WTC11 (cell line): ENCODE data around the gene SEZ6L2.

Experiments
- ATF1 ChIP-seq: sonication (generic); formaldehyde crosslinking; IDR thresholded peaks from 2 replicates; pipeline ENCODE4 v1.8.1; 2023; ENCODE audit warnings: mild to moderate bottlenecking, moderate library complexity, missing genetic modification reagents
- ATF6 ChIP-seq: sonication (generic); formaldehyde crosslinking; IDR thresholded peaks from 2 replicates; pipeline ENCODE4 v1.8.1; 2023; ENCODE audit warnings: mild to moderate bottlenecking, missing genetic modification reagents
- CBFB ChIP-seq: sonication (generic); formaldehyde crosslinking; IDR thresholded peaks from 2 replicates; pipeline ENCODE4 v1.8.1; 2022; ENCODE audit warnings: mild to moderate bottlenecking, low read depth, missing genetic modification reagents
- CREB1 ChIP-seq: sonication (generic); formaldehyde crosslinking; IDR thresholded peaks from 2 replicates; pipeline ENCODE4 v1.8.0; 2023; ENCODE audit warnings: mild to moderate bottlenecking, missing genetic modification reagents
- CREM ChIP-seq: sonication (generic); formaldehyde crosslinking; IDR thresholded peaks from 2 replicates; pipeline ENCODE4 v1.8.1; 2022; ENCODE audit warnings: mild to moderate bottlenecking, missing genetic modification reagents, moderate library complexity
- FOXP4 ChIP-seq: sonication (generic); formaldehyde crosslinking; IDR thresholded peaks from 2 replicates; pipeline ENCODE4 v1.8.0; 2022; ENCODE audit warnings: mild to moderate bottlenecking, missing genetic modification reagents
- JUN ChIP-seq: sonication (generic); formaldehyde crosslinking; IDR thresholded peaks from 2 replicates; pipeline ENCODE4 v1.8.0; 2023; ENCODE audit warnings: mild to moderate bottlenecking, missing genetic modification reagents
- SMAD3 ChIP-seq: sonication (generic); formaldehyde crosslinking; IDR thresholded peaks from 2 replicates; pipeline ENCODE4 v1.8.0; 2022; ENCODE audit warnings: missing genetic modification reagents, mild to moderate bottlenecking, borderline replicate concordance
- SMAD4 ChIP-seq: sonication (generic); formaldehyde crosslinking; IDR thresholded peaks from 2 replicates; pipeline ENCODE4 v1.8.0; 2022; ENCODE audit warnings: mild to moderate bottlenecking, missing genetic modification reagents
- SP1 ChIP-seq: sonication (generic); formaldehyde crosslinking; conservative IDR thresholded peaks from 2 replicates; pipeline ENCODE4 v1.8.1; 2022; ENCODE audit warnings: missing genetic modification reagents
- TCF7 ChIP-seq: sonication (generic); formaldehyde crosslinking; IDR thresholded peaks from 2 replicates; pipeline ENCODE4 v1.8.0; 2022; ENCODE audit warnings: mild to moderate bottlenecking, low read depth, missing genetic modification reagents, moderate library complexity
- USF1 ChIP-seq: sonication (generic); formaldehyde crosslinking; IDR thresholded peaks from 2 replicates; pipeline ENCODE4 v1.8.0; 2022; ENCODE audit warnings: mild to moderate bottlenecking, missing genetic modification reagents
- TF ChIP-seq, protein P1 (sequence below): fragments of 200-600 bp; IDR thresholded peaks from 2 replicates; pipeline ENCODE4 v1.8.0; 2022; ENCODE audit warnings: antibody characterized with exemption
- TF ChIP-seq, protein P2 (sequence below): sonication (generic); formaldehyde crosslinking; IDR thresholded peaks from 2 replicates; pipeline ENCODE4 v1.8.1; 2023; ENCODE audit warnings: mild to moderate bottlenecking, moderate library complexity, missing genetic modification reagents

DNA sequence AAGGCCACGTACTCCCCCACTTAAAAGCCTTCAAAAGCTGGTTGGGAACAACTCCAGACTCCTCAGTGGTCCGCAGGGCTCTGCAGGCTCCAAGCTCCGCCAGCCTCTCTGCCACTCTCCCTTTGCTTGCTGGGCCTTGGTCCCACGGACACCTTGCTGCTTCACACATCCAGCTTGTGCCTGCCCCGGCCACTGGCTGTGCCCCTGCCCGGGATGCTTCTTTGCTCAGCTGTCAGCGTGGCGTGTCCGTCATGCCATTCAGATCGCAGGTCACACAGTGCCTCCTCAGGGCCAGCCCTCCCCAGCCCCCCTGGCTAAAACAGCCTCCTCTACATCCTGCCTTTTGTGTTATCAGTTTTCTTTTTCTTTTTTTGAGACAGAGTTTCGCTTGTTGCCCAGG lies 12.7 kb upstream of the SEZ6L2 start:
- TF ChIP-seq, protein P1, sequence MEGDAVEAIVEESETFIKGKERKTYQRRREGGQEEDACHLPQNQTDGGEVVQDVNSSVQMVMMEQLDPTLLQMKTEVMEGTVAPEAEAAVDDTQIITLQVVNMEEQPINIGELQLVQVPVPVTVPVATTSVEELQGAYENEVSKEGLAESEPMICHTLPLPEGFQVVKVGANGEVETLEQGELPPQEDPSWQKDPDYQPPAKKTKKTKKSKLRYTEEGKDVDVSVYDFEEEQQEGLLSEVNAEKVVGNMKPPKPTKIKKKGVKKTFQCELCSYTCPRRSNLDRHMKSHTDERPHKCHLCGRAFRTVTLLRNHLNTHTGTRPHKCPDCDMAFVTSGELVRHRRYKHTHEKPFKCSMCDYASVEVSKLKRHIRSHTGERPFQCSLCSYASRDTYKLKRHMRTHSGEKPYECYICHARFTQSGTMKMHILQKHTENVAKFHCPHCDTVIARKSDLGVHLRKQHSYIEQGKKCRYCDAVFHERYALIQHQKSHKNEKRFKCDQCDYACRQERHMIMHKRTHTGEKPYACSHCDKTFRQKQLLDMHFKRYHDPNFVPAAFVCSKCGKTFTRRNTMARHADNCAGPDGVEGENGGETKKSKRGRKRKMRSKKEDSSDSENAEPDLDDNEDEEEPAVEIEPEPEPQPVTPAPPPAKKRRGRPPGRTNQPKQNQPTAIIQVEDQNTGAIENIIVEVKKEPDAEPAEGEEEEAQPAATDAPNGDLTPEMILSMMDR: no peak
- TF ChIP-seq JUN (no peak), CBFB (CRISPR knock-in tag) (no peak), CREM (CRISPR knock-in tag) (no peak), CREB1 (CRISPR knock-in tag) (no peak), ATF6 (no peak), SMAD3 (CRISPR knock-in tag) (no peak), FOXP4 (no peak), SMAD4 (CRISPR knock-in tag) (no peak), USF1 (CRISPR knock-in tag) (no peak), TCF7 (CRISPR knock-in tag) (no peak), ATF1 (CRISPR knock-in tag) (no peak), SP1 (CRISPR knock-in tag) (no peak)
- TF ChIP-seq, protein P2, sequence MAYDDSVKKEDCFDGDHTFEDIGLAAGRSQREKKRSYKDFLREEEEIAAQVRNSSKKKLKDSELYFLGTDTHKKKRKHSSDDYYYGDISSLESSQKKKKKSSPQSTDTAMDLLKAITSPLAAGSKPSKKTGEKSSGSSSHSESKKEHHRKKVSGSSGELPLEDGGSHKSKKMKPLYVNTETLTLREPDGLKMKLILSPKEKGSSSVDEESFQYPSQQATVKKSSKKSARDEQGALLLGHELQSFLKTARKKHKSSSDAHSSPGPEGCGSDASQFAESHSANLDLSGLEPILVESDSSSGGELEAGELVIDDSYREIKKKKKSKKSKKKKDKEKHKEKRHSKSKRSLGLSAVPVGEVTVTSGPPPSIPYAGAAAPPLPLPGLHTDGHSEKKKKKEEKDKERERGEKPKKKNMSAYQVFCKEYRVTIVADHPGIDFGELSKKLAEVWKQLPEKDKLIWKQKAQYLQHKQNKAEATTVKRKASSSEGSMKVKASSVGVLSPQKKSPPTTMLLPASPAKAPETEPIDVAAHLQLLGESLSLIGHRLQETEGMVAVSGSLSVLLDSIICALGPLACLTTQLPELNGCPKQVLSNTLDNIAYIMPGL (CRISPR knock-in tag): no peak
